HepG2 (cell line): ENCODE data around the gene ARHGAP12.

Experiments
- ASH2L ChIP-seq: fragments of 300-600, 200-600 bp; sonication (generic); IDR thresholded peaks from 2 replicates; pipeline ENCODE4 v1.7.0; 2017; ENCODE audit warnings: low read depth, mild to moderate bottlenecking, moderate library complexity, mixed read lengths, low read length; ENCODE audit not compliant: insufficient read length
- FOXK2 ChIP-seq: fragments of 450-650 bp; IDR thresholded peaks from 2 replicates; pipeline ENCODE4 v1.6.1; 2016
- IRF2 ChIP-seq: IDR thresholded peaks from 2 replicates; pipeline ENCODE4 v1.6.1; 2018; ENCODE audit warnings: missing genetic modification reagents, missing compliant biosample characterization
- POLR2A ChIP-seq, 2 experiments: IDR thresholded peaks; 2 replicates each; pipeline ENCODE4 v1.6.1; 2011; ENCODE audit warnings: low read depth in 2 of 2, low read length in 2 of 2, mild to moderate bottlenecking in 1 of 2, moderate library complexity in 1 of 2; ENCODE audit not compliant: insufficient read depth in 1 of 2
- ZBTB20 ChIP-seq: sonication (generic); formaldehyde crosslinking; IDR thresholded peaks from 2 replicates; pipeline ENCODE4 v1.8.1; 2023; ENCODE audit warnings: missing genetic modification reagents, low read depth, mild to moderate bottlenecking, borderline replicate concordance
- ZNF274 ChIP-seq: sonication (generic); formaldehyde crosslinking; IDR thresholded peaks from 2 replicates; pipeline ENCODE4 v1.5.1; 2020; ENCODE audit warnings: mild to moderate bottlenecking, missing genetic modification reagents
- TF ChIP-seq, protein P1 (sequence below): sonication (generic); formaldehyde crosslinking; IDR thresholded peaks from 2 replicates; pipeline ENCODE4 v1.5.0; 2020; ENCODE audit warnings: mild to moderate bottlenecking, missing genetic modification reagents, moderate library complexity
- TF ChIP-seq, protein P2 (sequence below): IDR thresholded peaks from 2 replicates; pipeline ENCODE4 v1.6.1; 2016; ENCODE audit warnings: missing compliant biosample characterization, missing genetic modification reagents, borderline replicate concordance

DNA sequence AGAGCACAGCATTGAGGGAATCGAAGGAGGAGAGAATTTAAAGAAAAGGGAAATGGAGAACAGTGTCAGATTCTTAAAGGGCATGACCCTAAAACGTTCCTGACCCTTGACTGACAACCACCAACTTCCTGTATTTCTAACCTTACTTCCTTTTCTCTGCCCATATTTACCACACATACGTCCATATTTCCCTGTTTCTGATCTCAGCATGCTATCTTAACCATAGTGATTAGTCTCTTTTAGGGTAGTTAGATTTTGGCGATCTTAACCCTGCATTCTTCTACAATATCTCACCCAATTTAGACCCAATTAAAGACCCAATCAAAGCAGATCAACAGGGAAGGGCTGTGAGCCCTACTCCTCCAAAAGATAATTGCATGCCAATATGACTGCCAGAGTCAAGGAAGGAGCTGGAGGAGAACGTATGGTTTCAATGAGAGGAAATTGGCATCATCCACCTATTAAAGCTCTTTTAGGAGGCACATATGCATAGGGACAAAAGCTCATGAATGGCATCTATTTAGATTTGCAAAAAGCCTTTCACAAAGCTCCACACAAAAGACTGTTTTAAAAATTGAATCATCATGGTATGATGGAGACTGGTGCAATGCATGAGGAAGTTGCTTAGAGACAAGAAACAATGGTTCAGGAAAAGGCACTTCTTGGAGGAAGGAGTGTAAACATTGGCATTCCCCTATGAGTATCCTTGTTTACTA is 49.0 kb upstream of the ARHGAP12 start:
- TF ChIP-seq IRF2 (no peak), POLR2A (IDR thresholded peaks at IDR 0.05; ENCODE audit: insufficient read depth in 1 of 2, low read depth in 2 of 2, low read length in 2 of 2) (no peak), ZBTB20 (CRISPR knock-in tag) (no peak), ASH2L (no peak), ZNF274 (CRISPR knock-in tag) (no peak), FOXK2 (no peak)
- TF ChIP-seq, protein P1, sequence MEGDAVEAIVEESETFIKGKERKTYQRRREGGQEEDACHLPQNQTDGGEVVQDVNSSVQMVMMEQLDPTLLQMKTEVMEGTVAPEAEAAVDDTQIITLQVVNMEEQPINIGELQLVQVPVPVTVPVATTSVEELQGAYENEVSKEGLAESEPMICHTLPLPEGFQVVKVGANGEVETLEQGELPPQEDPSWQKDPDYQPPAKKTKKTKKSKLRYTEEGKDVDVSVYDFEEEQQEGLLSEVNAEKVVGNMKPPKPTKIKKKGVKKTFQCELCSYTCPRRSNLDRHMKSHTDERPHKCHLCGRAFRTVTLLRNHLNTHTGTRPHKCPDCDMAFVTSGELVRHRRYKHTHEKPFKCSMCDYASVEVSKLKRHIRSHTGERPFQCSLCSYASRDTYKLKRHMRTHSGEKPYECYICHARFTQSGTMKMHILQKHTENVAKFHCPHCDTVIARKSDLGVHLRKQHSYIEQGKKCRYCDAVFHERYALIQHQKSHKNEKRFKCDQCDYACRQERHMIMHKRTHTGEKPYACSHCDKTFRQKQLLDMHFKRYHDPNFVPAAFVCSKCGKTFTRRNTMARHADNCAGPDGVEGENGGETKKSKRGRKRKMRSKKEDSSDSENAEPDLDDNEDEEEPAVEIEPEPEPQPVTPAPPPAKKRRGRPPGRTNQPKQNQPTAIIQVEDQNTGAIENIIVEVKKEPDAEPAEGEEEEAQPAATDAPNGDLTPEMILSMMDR (CRISPR knock-in tag) = no peak
- TF ChIP-seq, protein P2, sequence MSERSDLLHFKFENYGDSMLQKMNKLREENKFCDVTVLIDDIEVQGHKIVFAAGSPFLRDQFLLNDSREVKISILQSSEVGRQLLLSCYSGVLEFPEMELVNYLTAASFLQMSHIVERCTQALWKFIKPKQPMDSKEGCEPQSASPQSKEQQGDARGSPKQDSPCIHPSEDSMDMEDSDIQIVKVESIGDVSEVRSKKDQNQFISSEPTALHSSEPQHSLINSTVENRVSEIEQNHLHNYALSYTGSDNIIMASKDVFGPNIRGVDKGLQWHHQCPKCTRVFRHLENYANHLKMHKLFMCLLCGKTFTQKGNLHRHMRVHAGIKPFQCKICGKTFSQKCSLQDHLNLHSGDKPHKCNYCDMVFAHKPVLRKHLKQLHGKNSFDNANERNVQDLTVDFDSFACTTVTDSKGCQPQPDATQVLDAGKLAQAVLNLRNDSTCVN (CRISPR knock-in tag) = no peak
